ENCODE measurements around the gene PLXNC1.
"Not testable (repeated sequence)": the region's sequence is repeated elsewhere in the genome, so short reads cannot be mapped to it uniquely, and the experiment has no call there.

Gene PLXNC1

GRCh38 chr12:94308612-94309011 lies 160.2 kb downstream of the PLXNC1 start:
- no peak for DNase-seq

- no peak for DNase-seq
Observed at GRCh38 chr12:94309373-94309772, 161.0 kb downstream of the PLXNC1 start.

GRCh38 chr12:94312378-94312777 lies 164.0 kb downstream of the PLXNC1 start:
- DNase-seq, result no peak

- not testable (repeated sequence) for DNase-seq
Observed at GRCh38 chr12:94316600-94316999, 168.2 kb downstream of the PLXNC1 start.

GRCh38 chr12:94318181-94318580 lies 169.8 kb downstream of the PLXNC1 start:
- DNase-seq, result no peak

- DNase-seq, result no peak
Observed at GRCh38 chr12:94320109-94320508, 171.7 kb downstream of the PLXNC1 start.

- no peak for DNase-seq
Observed at GRCh38 chr12:94322346-94322745, 174.0 kb downstream of the PLXNC1 start.

- DNase-seq, result no peak
Observed at GRCh38 chr12:94326234-94326633, 177.9 kb downstream of the PLXNC1 start.

- DNase-seq, result peak; percentile 16
Observed at GRCh38 chr12:94326727-94327126, 178.3 kb downstream of the PLXNC1 start.

GRCh38 chr12:94327809-94328208 lies 179.4 kb downstream of the PLXNC1 start:
- no peak for DNase-seq

- no peak for DNase-seq
Observed at GRCh38 chr12:94329366-94329765, 181.0 kb downstream of the PLXNC1 start.

- no peak for DNase-seq
Observed at GRCh38 chr12:94333396-94333795, 185.0 kb downstream of the PLXNC1 start.

GRCh38 chr12:94336211-94336925 lies 188.0 kb downstream of the PLXNC1 start:
- DNase-seq, result no peak

GRCh38 chr12:94338006-94338794 lies 189.8 kb downstream of the PLXNC1 start:
- no peak for DNase-seq

GRCh38 chr12:94340573-94340972 lies 192.2 kb downstream of the PLXNC1 start:
- no peak for DNase-seq

GRCh38 chr12:94353130-94353529 lies 204.8 kb downstream of the PLXNC1 start:
- no peak for DNase-seq
